HUES6 (cell line): ENCODE data around the gene GCLM.
"Not testable (repeated sequence)": the region's sequence is repeated elsewhere in the genome, so short reads cannot be mapped to it uniquely, and the experiment has no call there.

ENCODE experiments used
- H3K27ac ChIP-seq: 2 replicates; pipeline ENCODE4 v1.7.0; 2013; ENCODE audit warnings: low read depth, mild to moderate bottlenecking, low read length, inconsistent platforms
- H3K27me3 ChIP-seq: 2 replicates; pipeline ENCODE4 v1.6.1; 2013; ENCODE audit warnings: low read length; ENCODE audit not compliant: control insufficient read depth, insufficient read depth
- H3K36me3 ChIP-seq: 2 replicates; pipeline ENCODE4 v1.6.1; 2013; ENCODE audit warnings: low read length; ENCODE audit not compliant: control insufficient read depth, insufficient read depth
- H3K4me1 ChIP-seq: 2 replicates; pipeline ENCODE4 v1.6.1; 2013; ENCODE audit warnings: low read length; ENCODE audit not compliant: control insufficient read depth, insufficient read depth
- H3K4me3 ChIP-seq: 2 replicates; pipeline ENCODE4 v1.5.1; 2013; ENCODE audit warnings: low read depth, low read length
- H3K9ac ChIP-seq: one replicate; pipeline ENCODE4 v1.6.1; 2013; ENCODE audit warnings: mild to moderate bottlenecking, low read length
- H3K9me3 ChIP-seq: 2 replicates; pipeline ENCODE4 v1.6.1; 2013; ENCODE audit warnings: low read depth, low read length; ENCODE audit not compliant: control insufficient read depth, insufficient read depth

Gene GCLM

GRCh38 chr1:93865253-93865652 is 44.0 kb downstream of the GCLM start:
- no peak overlapping the region for H3K4me3 ChIP-seq
- no peaks in the 10 kb centered on the region for H3K27me3 ChIP-seq
- H3K9ac ChIP-seq = no peak overlapping the region
- peaks cover 19% of the 10 kb centered on the region for H3K36me3 ChIP-seq
- H3K27ac ChIP-seq = no peak overlapping the region
- H3K9me3 ChIP-seq = no peaks in the 10 kb centered on the region
- H3K4me1 ChIP-seq = 0 out of 2 replicates have a peak, but pooled peaks cover 4% of the 10 kb centered on the region

DNA sequence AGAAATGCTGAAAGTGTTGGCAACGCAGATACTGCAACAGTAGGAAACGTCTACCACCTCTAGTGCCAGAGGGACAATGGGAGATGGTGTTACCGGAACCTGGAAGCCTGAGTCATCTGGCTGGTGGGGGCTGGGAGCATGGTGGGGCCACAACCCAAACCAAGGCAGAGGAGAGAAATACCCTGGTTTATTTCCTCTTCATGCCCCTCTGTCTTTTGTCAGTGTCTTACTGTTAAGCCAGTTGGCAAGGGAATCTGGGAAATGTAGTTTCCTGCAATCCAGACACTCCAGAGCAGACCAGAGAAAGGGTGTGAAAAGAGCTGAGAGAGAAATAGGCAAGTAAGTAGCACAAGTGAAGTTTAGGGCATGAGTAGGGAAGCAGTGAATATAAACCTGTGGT is 45.1 kb downstream of the GCLM start:
- no peak overlapping the region for H3K27ac ChIP-seq
- H3K27me3 ChIP-seq = no peaks in the 10 kb centered on the region
- no peak overlapping the region for H3K9ac ChIP-seq
- no peaks in the 10 kb centered on the region for H3K9me3 ChIP-seq
- H3K4me1 ChIP-seq = 0 out of 2 replicates have a peak, but pooled peaks cover 4% of the 10 kb centered on the region
- H3K36me3 ChIP-seq = peaks cover 8% of the 10 kb centered on the region
- no peak overlapping the region for H3K4me3 ChIP-seq

DNA sequence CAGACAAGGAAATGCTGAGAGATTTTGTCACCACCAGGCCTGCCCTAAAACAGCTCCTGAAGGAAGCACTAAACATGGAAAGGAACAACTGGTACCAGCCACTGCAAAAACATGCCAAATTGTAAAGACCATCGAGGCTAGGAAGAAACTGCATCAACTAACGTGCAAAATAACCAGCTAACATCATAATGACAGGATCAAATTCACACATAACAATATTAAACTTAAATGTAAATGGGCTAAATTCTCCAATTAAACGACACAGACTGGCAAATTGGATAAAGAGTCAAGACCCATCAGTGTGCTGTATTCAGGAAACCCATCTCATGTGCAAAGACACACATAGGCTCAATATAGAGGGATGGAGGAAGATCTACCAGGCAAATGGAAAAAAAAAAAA is 51.6 kb downstream of the GCLM start:
- H3K4me3 ChIP-seq, H3K27me3 ChIP-seq, H3K9ac ChIP-seq: not testable (repeated sequence)

GRCh38 chr1:93855983-93856382 is 53.2 kb downstream of the GCLM start:
- H3K27ac ChIP-seq = not testable (repeated sequence)

More for the DNA sequence above, 51.6 kb downstream of the GCLM start:
- H3K4me1 ChIP-seq, H3K36me3 ChIP-seq, H3K27ac ChIP-seq: not testable (repeated sequence)
- H3K9me3 ChIP-seq = peaks cover 11% of the 10 kb centered on the region

DNA sequence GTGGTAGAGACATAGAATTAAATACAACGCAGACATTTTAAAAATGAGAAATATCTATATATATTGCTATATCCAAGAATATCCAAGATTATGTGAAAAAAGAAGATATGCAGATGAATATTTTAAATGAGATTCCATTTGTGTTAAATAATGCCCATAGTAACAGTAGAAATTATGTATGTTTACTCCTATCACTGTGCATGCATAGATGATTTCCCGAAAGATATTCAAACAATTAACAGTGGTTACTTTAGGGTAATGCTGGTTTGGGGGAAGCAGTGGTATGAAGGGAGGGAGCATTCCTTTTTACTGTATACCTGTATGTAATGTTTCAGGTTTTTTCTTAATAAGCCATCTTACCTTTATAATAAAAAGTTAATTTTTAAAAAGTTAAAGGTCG is 55.3 kb downstream of the GCLM start:
- no peak overlapping the region for H3K4me3 ChIP-seq
- no peaks in the 10 kb centered on the region for H3K4me1 ChIP-seq
- peaks cover 18% of the 10 kb centered on the region for H3K9me3 ChIP-seq

More at GRCh38 chr1:93855983-93856382, 53.2 kb downstream of the GCLM start:
- not testable (repeated sequence) for H3K9ac ChIP-seq, H3K36me3 ChIP-seq, H3K4me1 ChIP-seq, H3K27me3 ChIP-seq, H3K4me3 ChIP-seq
- peaks cover 11% of the 10 kb centered on the region for H3K9me3 ChIP-seq

GRCh38 chr1:93851878-93852277 is 57.4 kb downstream of the GCLM start:
- H3K27me3 ChIP-seq = no peaks in the 10 kb centered on the region
- peaks cover 18% of the 10 kb centered on the region for H3K9me3 ChIP-seq
- H3K9ac ChIP-seq = no peak overlapping the region
- H3K27ac ChIP-seq = no peak overlapping the region
- H3K4me3 ChIP-seq = no peak overlapping the region
- no peaks in the 10 kb centered on the region for H3K36me3 ChIP-seq
- peaks cover 6% of the 10 kb centered on the region; the same call in 1 of the 2 replicates for H3K4me1 ChIP-seq

More for the DNA sequence above, 55.3 kb downstream of the GCLM start:
- Histone ChIP-seq H3K27me3 (no peaks in the 10 kb centered on the region), H3K27ac (no peak overlapping the region), H3K36me3 (no peaks in the 10 kb centered on the region), H3K9ac (no peak overlapping the region)

DNA sequence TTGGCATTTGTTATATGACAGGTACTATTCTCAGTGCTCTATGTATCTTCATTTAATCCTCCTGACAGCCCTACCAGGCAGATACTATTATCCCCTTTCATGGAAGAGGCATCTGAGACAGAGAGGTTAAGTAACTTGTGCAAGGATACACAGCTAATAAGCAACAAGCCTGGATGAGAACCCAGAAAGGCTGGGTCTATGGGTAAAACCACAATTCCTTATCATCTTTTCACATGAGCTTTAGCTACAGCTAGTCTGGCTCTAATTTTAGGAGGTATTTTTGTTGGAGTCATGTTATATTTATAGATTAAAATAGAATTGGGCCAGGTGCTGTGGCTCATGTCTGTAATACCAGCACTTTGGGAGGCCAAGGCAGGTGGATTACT is 57.9 kb downstream of the GCLM start:
- no peak overlapping the region for H3K9ac ChIP-seq
- H3K4me1 ChIP-seq = peaks cover 6% of the 10 kb centered on the region; the same call in 1 of the 2 replicates
- H3K27ac ChIP-seq = no peak overlapping the region
- H3K4me3 ChIP-seq = no peak overlapping the region
- peaks cover 18% of the 10 kb centered on the region for H3K9me3 ChIP-seq
- no peaks in the 10 kb centered on the region for H3K27me3 ChIP-seq
- no peaks in the 10 kb centered on the region for H3K36me3 ChIP-seq

GRCh38 chr1:93850687-93851326 is 58.4 kb downstream of the GCLM start:
- H3K4me1 ChIP-seq, H3K9ac ChIP-seq, H3K27ac ChIP-seq, H3K4me3 ChIP-seq, H3K36me3 ChIP-seq, H3K27me3 ChIP-seq: not testable (repeated sequence)
- peaks cover 18% of the 10 kb centered on the region for H3K9me3 ChIP-seq

DNA sequence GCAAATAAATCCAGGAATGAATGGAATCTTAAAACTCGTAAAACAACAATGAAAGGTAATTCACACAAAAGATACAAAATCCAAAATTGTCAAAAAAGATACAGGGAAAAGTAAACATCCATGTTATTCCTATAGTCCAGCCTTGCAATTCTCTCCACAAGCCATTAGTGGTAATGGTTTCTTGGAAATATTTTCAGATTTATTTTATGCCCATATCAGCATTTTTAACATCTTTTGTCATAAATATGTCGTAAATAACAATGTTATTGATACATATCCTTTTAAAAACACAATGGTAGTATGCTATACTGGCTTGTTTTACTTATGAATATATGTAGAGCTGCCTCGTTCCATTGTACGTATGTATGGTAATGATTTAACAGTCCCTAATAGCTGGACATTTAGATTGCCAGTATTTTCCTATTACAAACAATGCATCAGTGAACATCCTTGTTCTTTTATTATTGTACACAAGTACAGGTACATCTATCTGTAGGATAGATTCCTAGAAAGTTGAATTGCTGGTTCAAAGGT is 60.8 kb downstream of the GCLM start:
- H3K9me3 ChIP-seq = 0 out of 2 replicates have a peak, but pooled peaks cover 7% of the 10 kb centered on the region
- no peaks in the 10 kb centered on the region for H3K27me3 ChIP-seq
- H3K4me1 ChIP-seq = peaks cover 14% of the 10 kb centered on the region
- peak overlapping the region; percentile 81 for H3K9ac ChIP-seq
- peak overlapping the region; percentile 90 for H3K4me3 ChIP-seq
- no peak overlapping the region for H3K27ac ChIP-seq
- H3K36me3 ChIP-seq = peaks cover 3% of the 10 kb centered on the region; the same call in 1 of the 2 replicates

DNA sequence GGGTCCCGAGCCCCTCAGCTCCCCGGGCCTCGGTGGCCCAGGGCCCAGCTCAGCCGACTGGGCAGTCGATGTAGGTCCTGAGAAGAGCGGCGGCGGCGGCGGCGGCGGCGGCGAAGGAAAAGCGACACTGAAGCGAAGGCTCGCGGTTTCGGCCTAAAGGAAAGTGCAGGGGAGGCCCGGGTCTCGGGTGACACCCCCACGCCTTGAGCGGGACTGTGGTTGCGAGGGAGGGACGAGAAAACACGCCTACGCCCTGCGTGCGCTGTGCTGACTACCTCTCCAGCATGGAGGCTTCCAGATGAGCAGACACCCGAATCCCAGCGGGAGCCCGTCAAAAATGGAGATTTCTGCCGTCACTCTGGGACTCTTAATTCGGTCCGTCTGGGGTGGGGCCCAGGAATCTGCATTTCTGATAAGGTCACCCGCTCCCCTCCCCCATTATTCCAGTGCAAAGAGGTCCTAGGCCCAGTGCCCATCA is 61.4 kb downstream of the GCLM start:
- H3K9me3 ChIP-seq = 0 out of 2 replicates have a peak, but pooled peaks cover 7% of the 10 kb centered on the region
- peak overlapping the region; percentile 81 for H3K9ac ChIP-seq
- H3K27me3 ChIP-seq = no peaks in the 10 kb centered on the region
- peak overlapping the region; percentile 74; the same call in 1 of the 2 replicates for H3K27ac ChIP-seq
- peaks cover 14% of the 10 kb centered on the region for H3K4me1 ChIP-seq
- peaks cover 6% of the 10 kb centered on the region for H3K36me3 ChIP-seq
- H3K4me3 ChIP-seq = peak overlapping the region; percentile 90

DNA sequence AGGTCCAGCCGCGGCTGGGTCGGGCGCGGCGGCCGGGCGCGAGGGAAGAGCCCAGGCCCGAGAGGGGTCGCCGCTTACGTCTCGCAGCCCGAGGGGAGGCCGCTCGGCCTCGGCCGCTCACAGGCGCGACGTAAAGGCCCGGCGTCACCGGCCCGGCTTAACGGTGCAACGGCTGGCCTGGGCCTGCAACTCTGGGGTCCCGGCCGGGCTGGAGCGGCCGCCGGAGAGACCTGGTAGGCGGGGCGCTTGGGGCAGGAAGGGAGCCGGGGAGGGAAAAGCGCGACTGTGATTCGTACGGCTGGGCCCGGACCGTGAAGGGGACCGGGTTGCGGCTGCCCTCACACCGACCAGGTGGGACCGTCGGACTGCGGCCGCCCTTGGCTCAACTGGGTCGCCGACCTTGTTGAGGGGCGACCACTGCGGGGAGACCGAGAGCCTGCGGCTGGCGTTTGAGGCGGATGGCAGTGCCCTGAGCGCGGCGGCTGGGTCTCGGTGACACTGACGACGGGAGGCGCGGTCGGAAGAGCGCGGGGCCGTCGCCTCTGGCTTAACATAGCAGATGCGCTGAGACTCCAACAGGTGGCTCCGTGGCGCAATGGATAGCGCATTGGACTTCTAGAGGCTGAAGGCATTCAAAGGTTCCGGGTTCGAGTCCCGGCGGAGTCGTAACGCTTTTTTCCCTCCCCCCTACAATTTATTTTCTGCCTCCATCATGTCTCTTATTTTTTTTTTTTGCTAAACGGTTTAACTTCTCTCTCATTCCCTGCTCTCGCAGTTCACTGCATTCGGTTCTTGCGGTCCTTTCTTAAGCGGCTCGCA is 62.0 kb downstream of the GCLM start:
- Histone ChIP-seq H3K27me3 (no peaks in the 10 kb centered on the region), H3K9me3 (0 out of 2 replicates have a peak, but pooled peaks cover 7% of the 10 kb centered on the region), H3K4me3 (peak overlapping the region; percentile 90), H3K9ac (peak overlapping the region; percentile 81), H3K27ac (peak overlapping the region; percentile 74; the same call in 1 of the 2 replicates), H3K36me3 (peaks cover 13% of the 10 kb centered on the region), H3K4me1 (peaks cover 14% of the 10 kb centered on the region)
